Esophagus muscularis mucosa (tissue), 4 donors: ENCODE data around the gene MYO10. TPM values are rescaled to one million over a fixed set of nuclear protein-coding genes. Genes with fewer than 3 reads are reported as not detected.
A peak's percentile ranks its signal among the peaks of the same experiment; 100 is the strongest.
"Not testable (repeated sequence)": the region's sequence is repeated elsewhere in the genome, so short reads cannot be mapped to it uniquely, and the experiment has no call there.

Experiments used
- DNase-seq: peaks from one replicate; pipeline ENCODE4 v3.0.0-alpha.2; 2017; ENCODE audit errors: extremely low spot score
- H3K27ac ChIP-seq, 4 donors: fragments of 200-600 bp; sonication (generic); replicated peaks in 1 of 4; 1 replicate in 3 of 4; 2 replicates in 1 of 4; pipeline ENCODE4 v1.5.1; 2016 to 2019; ENCODE audit warnings: mild to moderate bottlenecking in 1 of 4
- H3K27me3 ChIP-seq, 4 donors: fragments of 200-600 bp; sonication (generic); one replicate each; pipeline versions ENCODE4 v1.5.1 to v1.6.0; 2016 to 2019
- H3K36me3 ChIP-seq, 4 donors: fragments of 200-600 bp; sonication (generic); one replicate each; pipeline ENCODE4 v1.5.1; 2016 to 2019
- H3K4me1 ChIP-seq, 4 donors: fragments of 200-600 bp; sonication (generic); one replicate each; pipeline ENCODE4 v1.5.1; 2016 to 2019
- H3K4me3 ChIP-seq, 4 donors: fragments of 200-600 bp; sonication (generic); 1 replicate in 2 of 4; 2 replicates in 2 of 4; pipeline ENCODE4 v1.5.1; 2016 to 2019; ENCODE audit warnings: mild to moderate bottlenecking in 4 of 4, moderate library complexity in 1 of 4
- H3K9me3 ChIP-seq, 4 donors: fragments of 200-600 bp; sonication (generic); 1 replicate in 3 of 4; 2 replicates in 1 of 4; pipeline ENCODE4 v1.5.1; 2016 to 2019
- CTCF ChIP-seq, 3 experiments: fragments of 200-600 bp in 2 of 3; fragments of 450-650 bp in 1 of 3; sonication (generic) in 2 of 3; IDR thresholded peaks; one replicate each; pipeline ENCODE4 v1.5.1; 2017 to 2019; ENCODE audit warnings: antibody characterized with exemption in 3 of 3, mild to moderate bottlenecking in 2 of 3, moderate library complexity in 1 of 3
- EP300 ChIP-seq: sonication (generic); formaldehyde crosslinking; IDR thresholded peaks from one replicate; pipeline ENCODE4 v1.6.1; 2017; ENCODE audit warnings: antibody characterized with exemption
- POLR2A ChIP-seq: fragments of 450-650 bp; IDR thresholded peaks from one replicate; pipeline ENCODE4 v1.6.1; 2017; ENCODE audit warnings: antibody characterized with exemption, moderate library complexity, mild to moderate bottlenecking, low read depth
- POLR2AphosphoS5 ChIP-seq, 2 donors: sonication (generic); formaldehyde crosslinking; IDR thresholded peaks; one replicate each; pipeline ENCODE4 v1.6.1; 2017; ENCODE audit warnings: antibody characterized with exemption in 2 of 2
- WGBS: methylation state at CpG from one replicate; pipeline ENCODE4 v1.1.5; 2018; 5-methylcytosine and 5-hydroxymethylcytosine counted together
- intact Hi-C: fragments of 100-400 bp; cut with DNase I; formaldehyde crosslinking; loops from one replicate; pipeline ENCODE4 v1.15.1; 2023
- total RNA-seq, 4 donors: library from RNA; depleted of rRNA; stranded (reverse); fragments of >200 nt; gene quantifications; one replicate each; pipeline versions ENCODE4 v1.1.0 to v1.2.1, GENCODE V29; 2016

Gene MYO10
- total RNA-seq = 1 to 10 TPM; 7.1 to 9.3 (median 7.8) TPM

GRCh38 chr5:16936150-16936988, at the start of gene MYO10:
Gene MYO10, minus strand, starts transcription at chr5:16936288. Its CDS starts 480 bp downstream, at chr5:16935808.
- Histone ChIP-seq H3K27ac (peak within 1 kb of the TSS; percentile 45 to 71 (median 64)), H3K27me3 (peaks cover 0 to 61% (median 20%) of the 10 kb centered on the region in 4 donors), H3K4me1 (peaks cover 9 to 30% (median 29%) of the 10 kb centered on the region in 4 donors), H3K36me3 (no peaks in the 10 kb centered on the region), H3K4me3 (peak within 1 kb of the TSS; percentile 62 to 73 (median 68)), H3K9me3 (no peaks in the 10 kb centered on the region)
- peak; percentile 39 to 45 for TF ChIP-seq POLR2AphosphoS5 (IDR thresholded peaks at IDR 0.05)
- TF ChIP-seq EP300 = no peak
- no peak for DNase-seq
- 0% methylated on average over 7 of the region's 70 CpGs for WGBS
- intact Hi-C loops = loop anchor here (10.0 kb wide), 1 partner anchor 248 kb away; no protein-coding TSS in a partner anchor

- intact Hi-C loops, DNase-seq, H3K4me3 ChIP-seq, H3K9me3 ChIP-seq, H3K36me3 ChIP-seq, H3K27me3 ChIP-seq, H3K27ac ChIP-seq, H3K4me1 ChIP-seq: not testable (repeated sequence)
- 87% methylated on average over 7 of the region's 7 CpGs for WGBS
Measured at GRCh38 chr5:16985304-16985703, 49.2 kb upstream of the MYO10 start.

- TF ChIP-seq EP300 (no peak), POLR2A (no peak), POLR2AphosphoS5 (IDR thresholded peaks at IDR 0.05) (no peak), CTCF (IDR thresholded peaks at IDR 0.05) (no peak)
- no peaks in the 10 kb centered on the region for H3K27me3 ChIP-seq
- no peak overlapping the region for H3K27ac ChIP-seq
- no peaks in the 10 kb centered on the region for H3K4me1 ChIP-seq
- 93% methylated on average over 1 of the region's 1 CpG for WGBS
- no peaks in the 10 kb centered on the region for H3K36me3 ChIP-seq
- no peak overlapping the region for H3K4me3 ChIP-seq
- no peak for DNase-seq
- intact Hi-C loops = no loop called here
- no peaks in the 10 kb centered on the region for H3K9me3 ChIP-seq
Measured at GRCh38 chr5:16983972-16984371, 47.9 kb upstream of the MYO10 start.

- no peaks in the 10 kb centered on the region for H3K4me1 ChIP-seq
- 76% methylated on average over 9 of the region's 9 CpGs for WGBS
- no peaks in the 10 kb centered on the region for H3K27me3 ChIP-seq
- no peak overlapping the region for H3K4me3 ChIP-seq
- DNase-seq = no peak
- H3K9me3 ChIP-seq = no peaks in the 10 kb centered on the region
- no peak for TF ChIP-seq CTCF (IDR thresholded peaks at IDR 0.05)
- no peak for TF ChIP-seq POLR2AphosphoS5 (IDR thresholded peaks at IDR 0.05)
- TF ChIP-seq POLR2A = no peak
- no peak for TF ChIP-seq EP300
- H3K27ac ChIP-seq = no peak overlapping the region
- no peaks in the 10 kb centered on the region for H3K36me3 ChIP-seq
- intact Hi-C loops = no loop called here
Measured at GRCh38 chr5:16983022-16983639, 47.0 kb upstream of the MYO10 start.

- TF ChIP-seq POLR2AphosphoS5 (IDR thresholded peaks at IDR 0.05) (no peak), POLR2A (no peak), EP300 (no peak), CTCF (IDR thresholded peaks at IDR 0.05) (no peak)
- no peaks in the 10 kb centered on the region for H3K9me3 ChIP-seq
- no peak overlapping the region for H3K27ac ChIP-seq
- intact Hi-C loops = no loop called here
- H3K36me3 ChIP-seq = no peaks in the 10 kb centered on the region
- H3K4me3 ChIP-seq = no peak overlapping the region
- no peaks in the 10 kb centered on the region for H3K27me3 ChIP-seq
- DNase-seq = no peak
- H3K4me1 ChIP-seq = no peaks in the 10 kb centered on the region
- WGBS = 86% methylated on average over 8 of the region's 8 CpGs
Measured at GRCh38 chr5:16981700-16982099, 45.6 kb upstream of the MYO10 start.
